Liver (tissue), 9 donors: Measurements from ENCODE around the gene CCM2. TPM values are rescaled to one million over a fixed set of nuclear protein-coding genes. Genes with fewer than 3 reads are reported as not detected.

ENCODE experiments used
- DNase-seq: peaks from one replicate; pipeline ENCODE4 v3.0.0-alpha.2; 2017; ENCODE audit warnings: low spot score
- H3K27ac ChIP-seq, 2 donors: one replicate each; pipeline ENCODE4 v1.7.0; 2013; ENCODE audit warnings: inconsistent platforms in 2 of 2, low read length in 2 of 2, control low read depth in 1 of 2, low read depth in 1 of 2, mild to moderate bottlenecking in 1 of 2
- H3K27me3 ChIP-seq, 4 donors: one replicate each; pipeline versions ENCODE4 v1.6.1 to v1.7.0; 2013; ENCODE audit warnings: low read length in 3 of 4, inconsistent platforms in 1 of 4, mild to moderate bottlenecking in 1 of 4, moderate library complexity in 1 of 4; ENCODE audit not compliant: control insufficient read depth in 4 of 4, insufficient read depth in 4 of 4
- H3K36me3 ChIP-seq, 4 donors: one replicate each; pipeline versions ENCODE4 v1.6.1 to v1.7.0; 2013; ENCODE audit warnings: low read length in 3 of 4, mild to moderate bottlenecking in 3 of 4, low read depth in 1 of 4, moderate library complexity in 1 of 4; ENCODE audit not compliant: control insufficient read depth in 4 of 4, insufficient read depth in 3 of 4
- H3K4me1 ChIP-seq, 4 donors: one replicate each; pipeline versions ENCODE4 v1.6.1 to v1.7.0; 2013; ENCODE audit warnings: low read length in 3 of 4, mild to moderate bottlenecking in 3 of 4, moderate library complexity in 1 of 4; ENCODE audit not compliant: control insufficient read depth in 4 of 4, insufficient read depth in 4 of 4
- H3K4me3 ChIP-seq, 3 donors: one replicate each; pipeline versions ENCODE4 v1.6.1 to v1.7.0; 2013; ENCODE audit warnings: low read length in 3 of 3, control low read depth in 1 of 3, low read depth in 1 of 3, mild to moderate bottlenecking in 1 of 3
- H3K9ac ChIP-seq, 2 donors: one replicate each; pipeline ENCODE4 v1.7.0; 2013; ENCODE audit warnings: low read length in 2 of 2, mild to moderate bottlenecking in 2 of 2, moderate library complexity in 2 of 2, control low read depth in 1 of 2, low read depth in 1 of 2
- H3K9me3 ChIP-seq, 4 donors: one replicate each; pipeline versions ENCODE4 v1.6.1 to v1.7.0; 2013; ENCODE audit warnings: low read length in 3 of 4; ENCODE audit not compliant: control insufficient read depth in 4 of 4
- EGR1 ChIP-seq, 2 donors: IDR thresholded peaks; 2 replicates each; pipeline ENCODE4 v1.6.1; 2016 to 2018; ENCODE audit warnings: antibody characterized with exemption in 2 of 2, low read depth in 2 of 2
- HNF4A ChIP-seq, 2 donors: conservative IDR thresholded peaks; 2 replicates each; pipeline ENCODE4 v1.6.1; 2016; ENCODE audit warnings: antibody characterized with exemption in 2 of 2, mild to moderate bottlenecking in 2 of 2
- HNF4G ChIP-seq: IDR thresholded peaks from 2 replicates; pipeline ENCODE4 v1.6.1; 2016; ENCODE audit warnings: antibody characterized with exemption
- JUND ChIP-seq, 2 donors: IDR thresholded peaks; 2 replicates each; pipeline ENCODE4 v1.6.1; 2016; ENCODE audit warnings: antibody characterized with exemption in 2 of 2
- RAD21 ChIP-seq, 2 donors: IDR thresholded peaks; 2 replicates each; pipeline ENCODE4 v1.6.1; 2016; ENCODE audit warnings: antibody characterized with exemption in 2 of 2, mild to moderate bottlenecking in 2 of 2
- RXRA ChIP-seq, 2 donors: IDR thresholded peaks; 2 replicates each; pipeline ENCODE4 v1.6.1; 2017 to 2018; ENCODE audit warnings: antibody characterized with exemption in 2 of 2, mild to moderate bottlenecking in 1 of 2
- SP1 ChIP-seq: IDR thresholded peaks from 2 replicates; pipeline ENCODE4 v1.6.1; 2018; ENCODE audit warnings: antibody characterized with exemption, mild to moderate bottlenecking
- TAF1 ChIP-seq: conservative IDR thresholded peaks from 2 replicates; pipeline ENCODE4 v1.6.1; 2016; ENCODE audit warnings: antibody characterized with exemption, mild to moderate bottlenecking
- YY1 ChIP-seq: IDR thresholded peaks from 2 replicates; pipeline ENCODE4 v1.6.1; 2016; ENCODE audit warnings: antibody characterized with exemption, mild to moderate bottlenecking
- WGBS: extraction: QIAGEN DNeasy Blood & Tissue Kit; methylation state at CpG from one replicate; pipeline ENCODE4 v1.1.7; 2013; 5-methylcytosine and 5-hydroxymethylcytosine counted together
- polyA plus RNA-seq, 2 donors: library from polyadenylated mRNA; stranded (reverse) in 1 of 2; unstranded in 1 of 2; fragments of 200-250 nt in 1 of 2; fragments of >200 nt in 1 of 2; fragmentation: Nextera tagmentation in 1 of 2; extraction: Ambion mirVana in 1 of 2; gene quantifications; one replicate each; pipeline versions ENCODE4 v1.2.1 to v1.2.3, GENCODE V29; 2013 to 2015
- total RNA-seq, 2 donors: library from RNA; depleted of rRNA; stranded (reverse); fragments of >200 nt; gene quantifications; one replicate each; pipeline ENCODE4 v1.2.3, GENCODE V29; 2014
- TF ChIP-seq, protein P1 (sequence below): IDR thresholded peaks from 2 replicates; pipeline ENCODE4 v1.6.1; 2016; ENCODE audit warnings: antibody characterized with exemption, mild to moderate bottlenecking
- TF ChIP-seq, protein P2 (sequence below): IDR thresholded peaks from 2 replicates; pipeline ENCODE4 v1.6.1; 2016; ENCODE audit warnings: antibody characterized with exemption
- donor health status: healthy.
- donor health status: healthy.
- donor health status: healthy.
- donor health status: healthy.
- donor health status: healthy.

CCM2 gene
- total and polyA plus RNA-seq, 4 donors = 26.3 to 65.0 (median 47.5) TPM

DNA sequence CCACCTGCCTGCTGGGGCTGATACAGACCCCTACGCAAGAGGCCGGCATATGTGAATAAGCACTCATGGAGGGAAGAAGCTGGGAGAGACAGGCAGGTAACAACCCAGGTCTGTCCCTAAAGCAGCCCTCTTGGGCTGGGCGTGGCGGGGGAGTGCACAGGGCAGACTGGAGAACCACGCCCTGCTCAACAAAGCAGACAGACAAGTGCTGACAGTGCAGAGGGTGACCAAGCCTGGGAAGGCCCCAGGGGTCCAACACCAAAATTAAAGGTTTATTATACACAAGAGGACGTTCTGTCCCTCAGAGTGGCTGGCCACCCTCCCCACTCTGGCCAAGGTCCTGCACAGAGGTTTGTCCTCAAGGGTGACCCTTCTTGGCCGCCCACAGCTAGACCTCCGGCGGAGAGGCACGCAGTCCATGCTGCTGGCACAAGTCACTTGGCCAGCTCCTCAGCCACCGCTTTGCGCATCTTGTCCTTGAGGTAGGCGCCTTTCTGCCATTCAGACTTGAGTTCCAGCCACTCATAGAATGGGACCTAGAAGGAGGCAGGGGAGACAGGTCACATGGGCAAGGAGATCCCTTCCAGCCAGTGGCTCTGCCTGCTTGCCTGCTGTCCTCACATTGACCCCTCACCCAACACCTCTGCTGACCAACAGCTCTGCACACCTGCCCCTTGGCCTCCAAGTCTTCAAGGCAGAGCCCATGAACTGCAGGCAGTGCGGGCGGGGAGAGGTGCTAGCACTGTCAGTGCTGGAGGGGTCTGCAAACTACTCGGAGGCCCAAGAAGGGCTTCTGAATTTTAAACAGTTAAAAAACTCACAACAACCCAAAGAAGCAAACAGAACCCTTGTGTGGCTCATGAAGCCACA, 100.1 kb downstream of the CCM2 start:
- TF ChIP-seq EGR1 (IDR thresholded peaks at IDR 0.05; ENCODE audit: low read depth in 2 of 2) (no peak), HNF4G (no peak), RXRA (IDR thresholded peaks at IDR 0.05) (no peak), RAD21 (IDR thresholded peaks at IDR 0.05) (no peak), TAF1 (no peak)
- TF ChIP-seq, protein P1, sequence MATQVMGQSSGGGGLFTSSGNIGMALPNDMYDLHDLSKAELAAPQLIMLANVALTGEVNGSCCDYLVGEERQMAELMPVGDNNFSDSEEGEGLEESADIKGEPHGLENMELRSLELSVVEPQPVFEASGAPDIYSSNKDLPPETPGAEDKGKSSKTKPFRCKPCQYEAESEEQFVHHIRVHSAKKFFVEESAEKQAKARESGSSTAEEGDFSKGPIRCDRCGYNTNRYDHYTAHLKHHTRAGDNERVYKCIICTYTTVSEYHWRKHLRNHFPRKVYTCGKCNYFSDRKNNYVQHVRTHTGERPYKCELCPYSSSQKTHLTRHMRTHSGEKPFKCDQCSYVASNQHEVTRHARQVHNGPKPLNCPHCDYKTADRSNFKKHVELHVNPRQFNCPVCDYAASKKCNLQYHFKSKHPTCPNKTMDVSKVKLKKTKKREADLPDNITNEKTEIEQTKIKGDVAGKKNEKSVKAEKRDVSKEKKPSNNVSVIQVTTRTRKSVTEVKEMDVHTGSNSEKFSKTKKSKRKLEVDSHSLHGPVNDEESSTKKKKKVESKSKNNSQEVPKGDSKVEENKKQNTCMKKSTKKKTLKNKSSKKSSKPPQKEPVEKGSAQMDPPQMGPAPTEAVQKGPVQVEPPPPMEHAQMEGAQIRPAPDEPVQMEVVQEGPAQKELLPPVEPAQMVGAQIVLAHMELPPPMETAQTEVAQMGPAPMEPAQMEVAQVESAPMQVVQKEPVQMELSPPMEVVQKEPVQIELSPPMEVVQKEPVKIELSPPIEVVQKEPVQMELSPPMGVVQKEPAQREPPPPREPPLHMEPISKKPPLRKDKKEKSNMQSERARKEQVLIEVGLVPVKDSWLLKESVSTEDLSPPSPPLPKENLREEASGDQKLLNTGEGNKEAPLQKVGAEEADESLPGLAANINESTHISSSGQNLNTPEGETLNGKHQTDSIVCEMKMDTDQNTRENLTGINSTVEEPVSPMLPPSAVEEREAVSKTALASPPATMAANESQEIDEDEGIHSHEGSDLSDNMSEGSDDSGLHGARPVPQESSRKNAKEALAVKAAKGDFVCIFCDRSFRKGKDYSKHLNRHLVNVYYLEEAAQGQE = no peak
- TF ChIP-seq, protein P2, sequence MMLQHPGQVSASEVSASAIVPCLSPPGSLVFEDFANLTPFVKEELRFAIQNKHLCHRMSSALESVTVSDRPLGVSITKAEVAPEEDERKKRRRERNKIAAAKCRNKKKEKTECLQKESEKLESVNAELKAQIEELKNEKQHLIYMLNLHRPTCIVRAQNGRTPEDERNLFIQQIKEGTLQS = no peak
- 95% methylated on average over 16 of the region's 16 CpGs for WGBS
- H3K36me3 ChIP-seq = peaks cover 39 to 62% (median 55%) of the 10 kb centered on the region in 4 donors
- H3K9me3 ChIP-seq = no peaks in the 10 kb centered on the region
- H3K27me3 ChIP-seq = no peaks in the 10 kb centered on the region
- no peak overlapping the region for H3K4me3 ChIP-seq
- H3K9ac ChIP-seq = no peak overlapping the region
- no peaks in the 10 kb centered on the region for H3K4me1 ChIP-seq
- no peak for DNase-seq
- H3K27ac ChIP-seq = no peak overlapping the region

DNA sequence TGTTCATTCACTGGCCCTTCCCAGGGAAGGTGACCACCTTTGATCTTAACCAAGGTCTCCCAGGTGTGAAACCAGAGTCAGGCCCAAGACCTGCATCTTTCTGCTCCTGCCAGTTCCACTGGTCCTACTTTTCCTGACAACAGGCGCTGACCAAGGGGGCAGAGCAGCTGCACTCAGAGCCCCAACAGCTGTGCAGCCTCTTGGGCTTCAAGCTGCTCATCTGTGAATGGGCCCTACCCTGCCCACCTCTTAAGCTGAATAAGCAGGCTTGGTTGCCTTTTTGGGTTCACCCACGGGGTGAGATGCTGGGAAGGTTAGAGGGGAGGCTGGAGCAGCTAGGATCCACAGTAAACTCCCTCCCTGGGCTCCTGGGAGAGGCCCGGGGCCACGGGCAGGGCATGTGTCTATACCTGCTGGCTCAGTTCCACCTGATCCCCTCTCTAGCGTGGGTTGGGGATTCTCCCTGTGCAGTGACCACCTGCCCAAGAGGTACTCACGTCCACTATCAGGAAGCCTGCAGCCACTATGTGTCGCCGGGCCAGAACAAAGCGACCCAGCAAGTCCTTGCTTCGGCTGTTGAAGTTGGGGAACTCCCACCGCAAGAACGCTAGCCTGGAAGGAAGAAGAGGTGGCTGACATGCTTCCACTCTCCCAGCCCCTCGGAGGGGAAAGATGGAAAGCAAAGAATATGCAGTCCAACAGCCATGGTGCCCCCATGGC, 100.9 kb downstream of the CCM2 start:
- WGBS = 96% methylated on average over 13 of the region's 13 CpGs
- Histone ChIP-seq H3K4me1 (no peaks in the 10 kb centered on the region), H3K9me3 (no peaks in the 10 kb centered on the region), H3K27ac (no peak overlapping the region), H3K4me3 (no peak overlapping the region), H3K9ac (no peak overlapping the region), H3K27me3 (no peaks in the 10 kb centered on the region), H3K36me3 (peaks cover 39 to 70% (median 61%) of the 10 kb centered on the region in 4 donors)
- no peak for TF ChIP-seq HNF4A (conservative IDR thresholded peaks at IDR 0.05)
- TF ChIP-seq, protein P1 = no peak
- TF ChIP-seq JUND (IDR thresholded peaks at IDR 0.05) = no peak
- no peak for TF ChIP-seq HNF4G
- TF ChIP-seq YY1 = no peak
- no peak for TF ChIP-seq SP1
- DNase-seq = no peak
